ENCODE results near the gene RPS25.

DNA sequence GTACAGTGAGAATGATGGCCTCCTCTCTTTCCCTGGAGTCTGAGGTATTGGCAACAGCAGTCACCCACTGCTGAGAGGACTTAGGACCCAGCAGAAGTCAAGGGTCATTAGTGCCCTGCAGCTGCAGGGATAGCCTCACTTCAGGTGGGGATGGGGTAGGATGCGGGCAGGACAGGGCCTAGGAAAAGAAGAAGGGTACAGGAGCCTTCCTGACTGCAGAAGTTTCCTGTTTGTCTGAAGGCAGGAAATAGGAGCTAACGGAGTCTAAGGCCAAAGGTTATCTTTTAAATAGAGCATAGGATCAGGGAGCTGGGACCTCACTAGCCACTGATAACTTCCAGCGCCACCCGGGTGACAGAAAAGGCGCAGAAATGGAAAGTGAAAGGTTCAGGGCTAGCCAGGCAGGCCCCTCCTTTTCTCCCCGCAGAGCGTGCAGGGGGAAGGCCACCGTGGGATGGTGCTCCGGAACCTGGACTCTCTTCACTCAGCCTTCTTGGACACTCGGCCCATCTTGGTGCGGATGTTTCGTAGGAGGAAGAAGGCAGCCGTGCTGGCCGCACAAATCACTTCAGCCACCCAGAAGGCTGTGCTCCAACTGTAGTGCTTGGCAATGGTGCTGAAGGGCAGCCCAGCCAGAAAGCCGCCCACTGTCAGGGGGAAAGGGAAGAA is 6.4 kb upstream of the RPS25 start:
- TF ChIP-seq, protein P1, sequence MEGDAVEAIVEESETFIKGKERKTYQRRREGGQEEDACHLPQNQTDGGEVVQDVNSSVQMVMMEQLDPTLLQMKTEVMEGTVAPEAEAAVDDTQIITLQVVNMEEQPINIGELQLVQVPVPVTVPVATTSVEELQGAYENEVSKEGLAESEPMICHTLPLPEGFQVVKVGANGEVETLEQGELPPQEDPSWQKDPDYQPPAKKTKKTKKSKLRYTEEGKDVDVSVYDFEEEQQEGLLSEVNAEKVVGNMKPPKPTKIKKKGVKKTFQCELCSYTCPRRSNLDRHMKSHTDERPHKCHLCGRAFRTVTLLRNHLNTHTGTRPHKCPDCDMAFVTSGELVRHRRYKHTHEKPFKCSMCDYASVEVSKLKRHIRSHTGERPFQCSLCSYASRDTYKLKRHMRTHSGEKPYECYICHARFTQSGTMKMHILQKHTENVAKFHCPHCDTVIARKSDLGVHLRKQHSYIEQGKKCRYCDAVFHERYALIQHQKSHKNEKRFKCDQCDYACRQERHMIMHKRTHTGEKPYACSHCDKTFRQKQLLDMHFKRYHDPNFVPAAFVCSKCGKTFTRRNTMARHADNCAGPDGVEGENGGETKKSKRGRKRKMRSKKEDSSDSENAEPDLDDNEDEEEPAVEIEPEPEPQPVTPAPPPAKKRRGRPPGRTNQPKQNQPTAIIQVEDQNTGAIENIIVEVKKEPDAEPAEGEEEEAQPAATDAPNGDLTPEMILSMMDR (IDR thresholded peaks at IDR 0.05; ENCODE audit: insufficient read depth, low read length), result no peak
- TF ChIP-seq, protein P2, sequence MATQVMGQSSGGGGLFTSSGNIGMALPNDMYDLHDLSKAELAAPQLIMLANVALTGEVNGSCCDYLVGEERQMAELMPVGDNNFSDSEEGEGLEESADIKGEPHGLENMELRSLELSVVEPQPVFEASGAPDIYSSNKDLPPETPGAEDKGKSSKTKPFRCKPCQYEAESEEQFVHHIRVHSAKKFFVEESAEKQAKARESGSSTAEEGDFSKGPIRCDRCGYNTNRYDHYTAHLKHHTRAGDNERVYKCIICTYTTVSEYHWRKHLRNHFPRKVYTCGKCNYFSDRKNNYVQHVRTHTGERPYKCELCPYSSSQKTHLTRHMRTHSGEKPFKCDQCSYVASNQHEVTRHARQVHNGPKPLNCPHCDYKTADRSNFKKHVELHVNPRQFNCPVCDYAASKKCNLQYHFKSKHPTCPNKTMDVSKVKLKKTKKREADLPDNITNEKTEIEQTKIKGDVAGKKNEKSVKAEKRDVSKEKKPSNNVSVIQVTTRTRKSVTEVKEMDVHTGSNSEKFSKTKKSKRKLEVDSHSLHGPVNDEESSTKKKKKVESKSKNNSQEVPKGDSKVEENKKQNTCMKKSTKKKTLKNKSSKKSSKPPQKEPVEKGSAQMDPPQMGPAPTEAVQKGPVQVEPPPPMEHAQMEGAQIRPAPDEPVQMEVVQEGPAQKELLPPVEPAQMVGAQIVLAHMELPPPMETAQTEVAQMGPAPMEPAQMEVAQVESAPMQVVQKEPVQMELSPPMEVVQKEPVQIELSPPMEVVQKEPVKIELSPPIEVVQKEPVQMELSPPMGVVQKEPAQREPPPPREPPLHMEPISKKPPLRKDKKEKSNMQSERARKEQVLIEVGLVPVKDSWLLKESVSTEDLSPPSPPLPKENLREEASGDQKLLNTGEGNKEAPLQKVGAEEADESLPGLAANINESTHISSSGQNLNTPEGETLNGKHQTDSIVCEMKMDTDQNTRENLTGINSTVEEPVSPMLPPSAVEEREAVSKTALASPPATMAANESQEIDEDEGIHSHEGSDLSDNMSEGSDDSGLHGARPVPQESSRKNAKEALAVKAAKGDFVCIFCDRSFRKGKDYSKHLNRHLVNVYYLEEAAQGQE (IDR thresholded peaks at IDR 0.05; ENCODE audit: insufficient replicate concordance, low read depth), result no peak
- TF ChIP-seq POLR2AphosphoS5 (IDR thresholded peaks at IDR 0.05; ENCODE audit: low read depth), result no peak
